AG08396 (cell line): ENCODE results near the gene ZFYVE27.
A peak's percentile ranks its signal among the peaks of the same experiment; 100 is the strongest.

ENCODE experiments used
- DNase-seq: peaks from one replicate; pipeline ENCODE4 v3.0.0; 2012; ENCODE audit warnings: low spot score, mixed read lengths

The ZFYVE27 gene

DNA sequence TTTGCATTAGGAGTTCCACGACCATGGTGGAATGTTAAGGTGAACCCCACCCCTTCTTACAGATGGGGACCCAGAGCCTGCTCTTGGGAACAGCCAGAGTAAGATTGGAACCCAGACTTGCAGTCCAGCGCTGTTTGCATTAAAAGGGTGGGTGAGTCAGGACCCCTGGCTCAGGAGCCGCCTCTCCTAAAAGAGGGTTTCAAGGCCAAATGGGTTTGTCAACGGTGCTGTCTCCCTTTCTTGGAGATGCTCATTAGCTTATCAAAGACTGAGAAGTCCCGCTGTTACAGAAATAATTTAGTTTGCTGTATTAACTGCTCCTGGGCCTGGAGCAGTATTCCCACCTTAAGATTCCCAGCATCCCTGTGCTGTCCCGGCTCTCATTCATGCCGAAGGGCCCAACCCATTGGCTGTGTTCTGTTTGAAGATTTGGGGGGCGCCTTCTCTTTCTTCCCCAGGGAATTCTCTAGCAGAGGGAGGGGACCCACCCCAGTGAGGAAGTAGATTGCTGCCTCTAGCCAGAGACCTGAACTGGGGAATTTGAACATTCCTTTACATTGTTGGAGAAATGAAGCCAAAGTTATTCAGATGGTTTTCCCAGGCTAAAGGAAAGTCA, 21.6 kb upstream of the ZFYVE27 start:
- DNase-seq, result no peak

DNA sequence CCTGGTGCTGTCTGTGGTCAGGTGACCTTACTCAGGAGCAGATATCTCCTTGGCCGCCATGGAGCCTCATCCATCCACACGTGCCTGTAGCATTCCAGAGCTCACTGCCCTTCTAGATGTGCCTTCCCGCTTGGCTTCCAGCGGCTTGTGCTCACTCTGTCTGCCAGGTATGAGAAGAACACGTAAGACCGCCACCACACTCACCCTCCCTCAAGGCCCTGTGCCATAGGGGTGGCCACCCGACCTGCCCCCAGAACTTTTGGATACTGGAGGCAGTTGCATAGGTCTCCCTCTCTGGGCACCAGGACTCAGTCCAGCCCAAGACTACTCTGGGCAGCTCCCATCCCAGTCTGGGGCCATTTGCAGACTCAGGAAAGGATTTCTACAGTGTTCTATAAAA, 19.3 kb upstream of the ZFYVE27 start:
- no peak for DNase-seq

GRCh38 chr10:97718178-97718577, 18.8 kb upstream of the ZFYVE27 start:
- DNase-seq, result no peak

- no peak for DNase-seq
Observed at GRCh38 chr10:97718659-97719142, 18.2 kb upstream of the ZFYVE27 start.

DNA sequence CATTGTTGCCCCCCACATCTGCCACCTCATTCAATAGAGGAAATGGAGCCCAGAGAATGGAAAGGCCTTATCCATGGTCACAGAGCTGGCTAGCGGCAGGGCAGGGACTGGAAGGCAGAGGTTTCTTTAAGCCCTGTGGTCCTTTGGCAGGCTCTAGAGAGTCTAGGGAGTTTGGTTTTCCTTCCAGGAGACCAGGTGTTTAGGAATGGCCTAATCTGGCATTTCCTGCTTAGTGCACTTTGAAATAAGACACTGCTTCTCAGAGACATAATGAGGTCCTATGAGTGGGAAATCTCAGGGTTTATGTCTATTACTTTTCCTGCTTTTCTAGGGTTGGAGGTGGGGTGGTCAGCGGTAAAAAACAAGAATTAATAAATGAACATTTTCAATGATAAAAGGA, 17.3 kb upstream of the ZFYVE27 start:
- no peak for DNase-seq

DNA sequence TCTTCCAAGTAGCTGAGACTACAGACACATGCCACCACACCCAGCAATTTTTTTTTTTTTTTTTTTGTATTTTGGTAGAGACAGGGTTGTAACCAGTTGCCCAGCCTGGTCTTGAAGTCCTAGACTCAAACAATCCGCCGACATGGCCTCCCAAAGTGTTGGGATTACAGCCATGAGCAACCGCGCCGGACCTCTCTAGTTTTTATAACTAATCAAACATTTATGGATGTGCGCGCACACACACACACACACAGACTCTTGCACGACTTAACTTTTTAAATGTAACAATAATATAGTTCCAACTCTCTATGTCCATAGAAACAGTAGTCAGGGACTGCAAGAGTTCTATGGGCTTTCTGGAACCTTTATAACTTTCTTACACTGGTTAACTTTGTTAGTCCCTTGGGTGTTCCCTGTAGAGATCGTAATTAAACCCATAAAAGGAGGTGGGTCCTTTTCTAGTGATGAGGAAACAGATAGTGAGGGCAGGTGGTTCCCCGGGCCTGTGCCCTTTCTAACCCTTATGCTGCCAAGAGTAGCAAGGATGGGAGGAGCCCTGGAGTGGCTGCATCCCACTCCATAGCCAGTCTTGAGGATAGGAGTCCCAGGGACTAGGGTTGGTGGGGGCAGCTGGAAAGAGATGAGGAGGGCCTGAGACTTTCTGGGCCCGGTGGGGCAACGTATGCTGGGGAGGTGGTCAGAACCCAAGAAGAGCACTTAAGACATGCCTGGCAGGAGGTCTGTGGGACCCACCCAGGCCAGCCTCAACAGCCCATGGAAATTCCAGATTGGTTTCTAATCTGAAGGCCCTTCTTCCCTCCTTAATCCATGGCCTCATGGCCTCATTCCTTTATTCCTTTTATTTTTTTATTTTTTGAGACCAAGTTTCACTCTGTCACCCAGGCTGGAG, 14.8 kb upstream of the ZFYVE27 start:
- no peak for DNase-seq

DNA sequence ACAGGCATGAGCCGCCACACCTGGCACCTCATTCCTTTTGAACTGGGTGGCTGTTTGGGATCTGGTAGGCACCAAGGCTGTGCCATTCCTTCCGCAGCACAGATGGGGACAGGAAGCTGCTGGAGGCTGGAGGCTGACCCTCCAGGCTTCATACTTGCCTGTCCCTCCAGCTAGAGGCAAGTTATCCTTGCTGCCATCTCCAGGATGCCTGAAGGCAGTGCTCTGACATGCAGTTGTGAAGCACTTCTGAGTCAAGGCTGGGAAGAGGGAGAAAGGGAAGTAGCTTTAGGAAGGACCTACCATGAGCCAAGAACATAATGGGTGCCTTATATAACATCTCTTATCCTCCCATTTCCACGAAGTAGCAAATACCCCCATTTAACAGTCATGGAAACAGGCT, 13.9 kb upstream of the ZFYVE27 start:
- DNase-seq, result no peak

GRCh38 chr10:97724341-97724941, 12.5 kb upstream of the ZFYVE27 start:
- no peak for DNase-seq

GRCh38 chr10:97726636-97727178, 10.2 kb upstream of the ZFYVE27 start:
- DNase-seq, result no peak

DNA sequence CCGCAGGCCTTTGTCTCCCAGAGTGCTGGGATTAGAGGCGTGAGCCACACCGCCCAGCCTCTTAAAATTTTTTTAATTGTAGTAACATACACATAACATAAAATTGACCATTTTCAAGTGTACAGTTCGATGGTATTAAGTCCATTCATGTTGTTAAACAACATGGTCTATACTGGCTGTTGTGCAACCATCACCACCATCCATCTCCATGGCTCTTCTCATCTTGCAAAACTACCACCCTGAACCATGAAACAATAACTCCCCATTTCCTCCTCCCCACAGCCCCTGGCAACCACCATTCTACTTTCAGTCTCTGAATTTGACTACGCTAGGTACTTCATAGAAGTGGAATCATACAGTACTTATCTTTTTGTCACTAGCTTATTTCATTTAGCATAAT, 7.9 kb upstream of the ZFYVE27 start:
- DNase-seq, result no peak

DNA sequence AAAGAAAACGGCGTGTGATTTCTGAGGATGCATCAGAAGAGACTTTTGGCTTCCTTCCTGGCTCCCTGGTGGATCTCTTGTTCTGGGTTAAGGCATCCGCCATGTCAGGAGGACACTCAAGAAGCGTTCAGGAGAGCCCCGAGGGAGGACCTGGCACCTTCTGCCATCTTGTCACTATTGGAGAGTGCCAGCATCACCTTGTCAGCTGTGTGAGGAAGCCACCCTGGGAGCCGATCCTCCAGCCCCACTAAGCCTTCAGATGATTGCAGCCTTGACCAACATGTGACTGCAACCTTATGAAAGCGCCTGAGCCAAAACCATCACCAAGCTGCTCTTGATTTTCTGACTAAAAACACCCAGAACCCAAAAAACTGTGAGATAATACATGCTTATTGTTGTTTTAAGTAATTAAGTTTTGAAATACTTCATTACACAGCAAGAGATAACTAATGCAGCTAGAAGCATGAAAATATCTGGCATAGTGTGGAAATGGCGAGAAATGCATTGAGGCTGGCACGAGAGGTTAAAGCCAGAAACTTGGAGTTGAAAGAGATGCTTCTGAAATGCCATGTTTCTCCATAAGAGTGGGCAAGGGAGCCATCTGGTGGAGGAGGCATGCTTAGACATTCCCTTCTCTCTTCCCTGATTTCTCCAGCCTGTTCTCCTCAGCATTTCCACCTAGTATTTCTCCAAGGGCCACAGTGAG, 5.4 kb upstream of the ZFYVE27 start:
- DNase-seq, result peak; percentile 56

- DNase-seq, result no peak
Observed at GRCh38 chr10:97732052-97732359, 4.9 kb upstream of the ZFYVE27 start.

- DNase-seq, result no peak
Observed at GRCh38 chr10:97733256-97733655, 3.7 kb upstream of the ZFYVE27 start.

GRCh38 chr10:97734021-97734420, 2.9 kb upstream of the ZFYVE27 start:
- DNase-seq, result no peak

- no peak for DNase-seq
Observed at GRCh38 chr10:97736403-97736901, 476 bp upstream of the ZFYVE27 start.

GRCh38 chr10:97737770-97738265, 890 bp downstream of the ZFYVE27 start:
- DNase-seq, result peak; percentile 67

- DNase-seq, result no peak
Observed at GRCh38 chr10:97738616-97739015, 1.7 kb downstream of the ZFYVE27 start.

- no peak for DNase-seq
Observed at GRCh38 chr10:97740613-97741012, 3.7 kb downstream of the ZFYVE27 start.

DNA sequence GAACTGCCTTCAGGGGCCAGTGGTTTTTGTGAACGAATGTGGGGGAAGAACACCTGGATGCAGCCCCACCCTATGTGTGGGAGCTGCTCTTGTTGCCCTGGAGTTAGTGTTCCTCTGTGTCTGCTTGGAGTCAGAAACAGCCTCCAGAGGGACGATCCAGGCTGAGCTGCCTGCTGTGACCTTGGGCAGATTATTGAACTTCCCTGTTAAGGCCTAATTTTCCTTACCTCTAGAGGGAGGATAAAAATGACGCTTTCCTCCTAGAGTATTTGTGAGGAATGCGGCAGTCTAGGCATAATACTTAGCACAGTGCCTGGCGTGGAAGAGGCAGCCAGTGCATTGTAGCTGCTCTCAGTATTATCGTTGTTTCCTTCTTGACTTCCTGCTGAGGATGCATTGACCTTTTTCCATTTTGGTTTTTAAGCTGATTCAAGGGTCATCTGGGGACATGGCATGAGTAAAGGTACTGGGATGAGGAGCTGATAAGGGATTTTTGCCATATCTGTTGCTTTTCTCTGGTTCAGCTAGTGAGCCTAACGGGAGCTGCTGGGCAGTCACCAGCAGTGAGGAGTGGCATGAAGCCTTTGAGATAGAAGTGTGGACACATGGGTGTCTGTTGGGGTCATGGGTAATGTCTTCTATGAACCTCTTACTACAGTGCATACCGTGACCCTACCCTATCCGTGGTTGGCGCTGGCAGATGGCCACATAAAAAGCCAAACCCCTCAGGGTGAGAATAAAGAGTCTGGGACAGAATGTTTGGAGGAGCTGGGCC, 6.4 kb downstream of the ZFYVE27 start:
- no peak for DNase-seq

- no peak for DNase-seq
Observed at GRCh38 chr10:97744405-97745035, 7.6 kb downstream of the ZFYVE27 start.

- DNase-seq, result no peak
Observed at GRCh38 chr10:97747573-97747972, 10.6 kb downstream of the ZFYVE27 start.
